Activated naive CD4-positive, alpha-beta T cell treated with anti-CD3 and anti-CD28 coated beads, Interleukin-2, amount 50 U/mL, for 72 hours (primary cell): ENCODE measurements around the gene SLTM. TPM values are rescaled to one million over a fixed set of nuclear protein-coding genes. Genes with fewer than 3 reads are reported as not detected.
"Not testable (repeated sequence)": the region's sequence is repeated elsewhere in the genome, so short reads cannot be mapped to it uniquely, and the experiment has no call there.

ENCODE experiments used
- ATAC-seq, 2 donors: fragments of 150-1000 bp; cut with Tn5 transposase; 2 replicates each; pipeline ENCODE4 v1.10.0; 2021; ENCODE audit warnings: mild to moderate bottlenecking in 2 of 2, moderate library complexity in 2 of 2
- DNase-seq, 2 donors: peaks; one replicate each; pipeline ENCODE4 v3.0.0; 2021 to 2022; ENCODE audit warnings: low spot score in 2 of 2
- H3K27ac Mint-ChIP-seq, 2 donors: one replicate each; pipeline ENCODE4 v1.8.0; 2022; ENCODE audit warnings: mild to moderate bottlenecking in 2 of 2, mixed read lengths in 2 of 2
- H3K36me3 Mint-ChIP-seq, 2 donors: one replicate each; pipeline ENCODE4 v1.8.0; 2022; ENCODE audit warnings: mixed read lengths in 2 of 2
- H3K9me3 Mint-ChIP-seq, 2 donors: one replicate each; pipeline ENCODE4 v1.8.0; 2022; ENCODE audit warnings: mixed read lengths in 2 of 2
- total RNA-seq, 2 donors: library from RNA; stranded (reverse); gene quantifications; one replicate each; pipeline ENCODE4 v1.2.3, GENCODE V29; 2022

The SLTM gene
- total RNA-seq = 10 to 100 TPM; 74.2 to 90.1 TPM

DNA sequence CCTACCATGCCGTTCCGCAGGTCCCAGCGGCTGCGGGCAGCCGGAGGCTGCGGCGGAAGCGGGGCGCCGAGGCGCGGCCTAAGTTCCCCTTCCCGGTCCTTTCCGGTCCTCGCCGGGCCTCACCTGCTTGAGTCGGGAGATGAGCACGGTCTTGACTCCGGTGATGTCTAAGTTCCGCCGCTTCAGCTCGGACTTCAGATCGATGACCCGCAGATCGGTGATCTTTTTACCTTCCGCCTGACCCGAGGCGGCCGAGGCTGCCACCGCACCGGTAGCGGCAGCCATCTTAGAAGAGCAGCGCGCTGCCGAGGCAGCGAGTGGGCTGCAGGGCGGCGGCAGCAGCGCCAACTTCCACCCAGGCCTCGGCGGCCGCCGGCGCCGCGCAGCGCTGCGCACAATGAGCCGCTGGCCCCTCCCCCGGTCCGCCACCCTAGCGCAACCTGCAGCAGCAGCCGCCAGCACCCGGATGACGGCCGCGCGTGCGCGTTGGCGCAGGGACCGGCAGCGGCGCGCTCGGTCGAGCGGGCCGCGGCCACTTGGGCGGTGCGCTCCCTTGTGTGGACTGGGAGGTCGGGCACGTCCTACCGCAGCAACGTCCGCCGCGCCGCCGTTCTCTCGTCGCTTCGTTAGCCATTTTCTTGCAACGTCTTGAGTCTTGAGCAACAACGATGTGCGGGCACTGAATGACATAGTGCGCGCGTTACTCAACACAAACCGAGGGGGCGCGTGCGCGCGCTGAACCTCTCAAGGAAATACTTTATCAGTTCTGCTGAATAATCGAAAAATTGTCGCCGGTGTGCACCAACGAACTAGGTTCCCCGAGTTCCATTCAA is at the start of gene SLTM:
Gene SLTM (minus strand): TSS at position 399 of the 833 bp plus-strand sequence. CDS start 114 bp downstream, at position 285.
- Mint-ChIP-seq H3K9me3 (no peaks in the 10 kb centered on the region), H3K27ac (peak within 1 kb of the TSS; percentile 98 to 100), H3K36me3 (peaks cover 6 to 13% of the 10 kb centered on the region in 2 donors)
- peak; percentile 88 to 92 for DNase-seq
- ATAC-seq = peak; percentile 93 to 95

DNA sequence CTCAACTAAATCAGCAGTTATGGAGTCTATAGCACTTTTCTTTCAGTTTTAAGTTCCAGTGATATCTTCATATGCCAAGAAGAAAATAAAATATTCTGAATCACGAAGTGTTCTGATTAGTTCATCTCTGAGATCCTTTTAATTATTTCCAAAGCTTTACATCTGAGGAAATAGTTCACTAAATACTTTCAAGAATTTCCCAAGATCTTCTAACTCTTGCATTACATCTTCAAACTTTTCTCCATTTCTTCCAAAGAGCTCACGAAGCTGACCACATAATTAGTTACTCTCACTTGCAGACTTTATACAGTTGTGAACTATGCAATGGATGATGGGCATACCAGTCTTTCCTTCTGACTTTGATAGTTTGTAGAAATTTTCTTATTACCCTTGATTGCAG is 49.8 kb upstream of the SLTM start:
- no peak for ATAC-seq
- no peak overlapping the region for H3K27ac Mint-ChIP-seq
- H3K9me3 Mint-ChIP-seq = no peaks in the 10 kb centered on the region
- H3K36me3 Mint-ChIP-seq = peaks cover 2 to 13% of the 10 kb centered on the region in 2 donors
- DNase-seq = no peak

DNA sequence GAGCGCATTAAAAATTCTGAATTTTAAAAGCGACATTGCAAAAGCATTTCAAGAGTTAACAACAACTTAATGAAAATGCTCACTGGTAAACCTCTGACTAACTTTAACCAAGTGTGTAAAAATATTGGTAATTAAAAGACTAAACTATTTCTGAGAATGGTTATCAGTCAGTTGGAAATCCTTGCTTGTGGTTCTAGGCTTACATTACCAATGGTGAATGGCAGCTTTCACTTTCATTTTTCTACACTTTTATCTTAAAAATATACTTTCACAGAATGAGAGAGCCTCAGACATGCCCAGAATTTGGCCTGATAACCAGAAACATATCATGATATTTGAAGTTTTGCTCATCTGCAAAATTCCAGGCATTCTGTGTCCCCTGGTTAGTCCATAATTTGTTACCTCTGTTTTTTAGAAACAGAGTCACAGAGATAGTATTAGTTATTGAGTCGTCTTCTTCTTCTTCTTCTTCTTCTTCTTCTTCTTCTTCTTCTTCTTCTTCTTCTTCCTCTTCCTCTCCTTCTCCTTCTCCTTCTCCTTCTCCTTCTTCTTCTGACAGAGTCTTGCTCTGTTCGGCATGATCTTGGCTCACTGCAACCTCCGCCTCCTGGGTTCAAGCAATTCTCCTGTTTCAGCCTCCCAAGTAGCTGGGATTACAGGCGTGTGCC is 48.5 kb upstream of the SLTM start:
- H3K27ac Mint-ChIP-seq = peak overlapping the region; percentile 76 to 95
- DNase-seq = no peak
- no peaks in the 10 kb centered on the region for H3K36me3 Mint-ChIP-seq
- peak; percentile 5 to 10 for ATAC-seq
- H3K9me3 Mint-ChIP-seq = no peaks in the 10 kb centered on the region

DNA sequence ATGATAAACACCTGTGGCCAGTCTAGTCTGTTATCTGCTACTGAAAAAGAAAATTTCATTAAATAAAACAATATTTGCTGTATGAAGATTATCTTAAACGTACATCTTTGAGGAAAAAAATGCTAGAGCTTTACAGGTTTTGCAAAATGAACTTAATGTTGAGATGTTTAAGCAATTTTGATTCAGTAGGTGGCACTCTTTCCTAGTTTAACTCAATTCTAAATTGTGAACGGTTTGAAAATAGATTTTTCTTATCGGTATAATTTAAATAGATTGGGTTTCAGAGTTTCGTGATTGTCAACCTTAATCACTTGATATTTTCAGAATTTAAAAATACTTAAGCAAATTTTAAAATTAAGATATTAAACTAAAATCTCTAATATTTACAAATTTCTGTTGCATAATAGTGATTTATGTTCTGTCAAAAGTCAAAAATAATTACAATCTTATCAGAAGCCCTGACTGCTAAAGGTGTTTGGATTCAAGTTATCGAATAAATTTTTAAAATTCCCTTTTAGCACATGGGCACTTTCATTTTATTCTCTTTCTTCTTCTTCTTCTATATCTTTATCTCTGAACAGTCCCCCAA is 47.0 kb upstream of the SLTM start:
- DNase-seq (no peak), ATAC-seq (no peak)
- Mint-ChIP-seq H3K27ac (no peak overlapping the region), H3K9me3 (no peaks in the 10 kb centered on the region), H3K36me3 (no peaks in the 10 kb centered on the region)

DNA sequence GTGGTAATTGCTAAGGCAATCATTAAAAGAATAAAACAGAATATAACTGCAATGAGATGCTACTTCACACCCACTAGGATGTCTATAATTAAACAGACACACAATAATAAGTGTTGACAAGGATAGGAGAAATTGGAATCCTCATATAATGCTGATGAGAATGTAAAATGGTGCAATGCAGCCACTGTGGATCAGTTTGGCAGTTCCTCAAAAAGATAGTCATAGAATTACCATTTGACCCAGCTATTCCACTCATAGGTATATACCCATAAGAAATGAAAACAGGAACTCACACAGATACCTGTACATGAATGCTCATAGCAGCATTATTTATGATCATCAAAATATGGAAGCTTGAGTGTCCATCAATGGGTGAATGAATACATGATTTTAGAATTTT is 44.4 kb upstream of the SLTM start:
- Mint-ChIP-seq H3K9me3 (no peaks in the 10 kb centered on the region), H3K36me3 (no peaks in the 10 kb centered on the region), H3K27ac (no peak overlapping the region)
- no peak for DNase-seq
- no peak for ATAC-seq

DNA sequence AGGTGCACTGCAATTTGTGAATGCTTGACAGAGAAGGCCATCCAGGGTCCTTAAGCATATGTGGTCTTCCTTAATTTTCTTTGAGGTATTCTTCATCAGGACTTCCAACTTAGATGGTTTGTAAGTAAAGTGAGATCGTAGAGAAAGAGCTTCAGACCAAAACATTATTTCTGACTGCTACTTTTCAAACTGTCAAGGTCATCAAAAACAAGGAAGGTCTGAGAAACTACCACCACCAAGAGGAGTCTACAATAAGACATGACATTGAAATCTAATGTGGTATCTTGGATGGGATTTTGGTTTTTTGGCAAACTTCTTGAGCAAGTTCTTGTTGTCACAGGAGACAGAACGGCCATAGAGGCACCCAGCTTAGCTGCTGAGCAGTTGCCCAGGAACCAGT is 34.0 kb upstream of the SLTM start:
- H3K9me3 Mint-ChIP-seq = no peaks in the 10 kb centered on the region
- H3K27ac Mint-ChIP-seq = no peak overlapping the region
- no peak for ATAC-seq
- DNase-seq = no peak
- H3K36me3 Mint-ChIP-seq = no peaks in the 10 kb centered on the region

DNA sequence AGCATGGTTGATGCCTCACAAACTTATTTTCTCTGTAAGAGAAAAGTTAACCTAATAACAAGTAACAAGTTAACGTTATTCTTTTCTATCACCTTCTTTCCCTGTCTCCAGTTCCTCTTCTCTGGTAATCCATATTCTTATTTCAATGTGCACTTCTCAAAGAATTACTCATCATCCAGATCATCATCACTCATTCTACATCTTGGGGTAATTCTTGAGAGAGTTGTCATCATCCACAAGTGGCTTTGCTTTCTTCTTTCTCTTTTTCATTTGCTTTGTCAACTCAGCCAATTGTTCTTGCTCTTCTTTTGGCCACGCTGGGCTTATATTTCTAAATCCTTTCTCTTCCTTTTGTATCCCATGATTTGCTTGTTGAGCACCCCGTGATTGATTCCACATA is 33.2 kb upstream of the SLTM start:
- peak in 1 of 2 donors; percentile 30 for ATAC-seq
- DNase-seq = no peak
- Mint-ChIP-seq H3K36me3 (no peaks in the 10 kb centered on the region), H3K27ac (no peak overlapping the region), H3K9me3 (no peaks in the 10 kb centered on the region)

DNA sequence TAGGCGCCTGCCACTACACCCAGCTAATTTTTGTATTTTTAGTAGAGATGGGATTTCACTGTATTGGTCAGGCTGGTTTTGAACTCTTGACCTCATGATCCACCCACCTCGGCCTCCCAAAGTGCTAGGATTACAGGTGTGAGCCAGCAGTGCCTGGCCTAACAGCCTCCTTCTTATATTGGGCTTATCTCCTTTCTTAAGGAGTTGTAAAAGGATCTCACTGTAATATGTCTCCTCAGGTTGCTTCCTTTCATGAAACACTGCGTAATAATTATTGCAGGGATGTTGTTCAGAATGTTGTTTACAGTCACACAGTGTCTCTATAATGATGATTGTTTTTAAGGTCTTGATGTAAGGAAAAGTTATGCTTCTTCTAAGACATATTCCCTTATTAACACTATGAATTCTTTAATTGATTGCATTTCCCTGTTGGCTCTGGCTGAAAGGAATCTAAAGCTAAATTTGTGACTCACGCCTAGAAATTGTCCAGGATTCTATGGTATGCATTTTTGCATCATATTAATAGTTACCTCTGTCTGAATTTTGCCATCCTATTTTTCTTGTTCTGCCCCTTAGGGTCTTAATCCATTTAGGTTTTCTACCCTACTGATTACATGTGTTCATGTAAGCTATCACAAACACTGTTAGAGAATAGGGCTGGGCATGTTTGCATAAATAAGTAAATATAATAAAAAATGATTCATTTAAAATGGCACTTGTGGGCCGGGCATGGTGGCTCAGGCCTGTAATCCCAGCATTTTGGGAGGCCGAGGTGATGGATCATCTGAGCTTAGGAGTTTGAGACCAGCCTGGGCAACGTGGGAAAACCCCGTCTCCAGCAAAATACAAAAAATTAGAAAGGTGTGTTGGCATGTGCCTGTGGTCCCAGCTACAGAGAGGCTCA is 29.4 kb upstream of the SLTM start:
- H3K27ac Mint-ChIP-seq = no peak overlapping the region
- DNase-seq (no peak), ATAC-seq (no peak)
- no peaks in the 10 kb centered on the region for H3K9me3 Mint-ChIP-seq
- H3K36me3 Mint-ChIP-seq = no peaks in the 10 kb centered on the region

DNA sequence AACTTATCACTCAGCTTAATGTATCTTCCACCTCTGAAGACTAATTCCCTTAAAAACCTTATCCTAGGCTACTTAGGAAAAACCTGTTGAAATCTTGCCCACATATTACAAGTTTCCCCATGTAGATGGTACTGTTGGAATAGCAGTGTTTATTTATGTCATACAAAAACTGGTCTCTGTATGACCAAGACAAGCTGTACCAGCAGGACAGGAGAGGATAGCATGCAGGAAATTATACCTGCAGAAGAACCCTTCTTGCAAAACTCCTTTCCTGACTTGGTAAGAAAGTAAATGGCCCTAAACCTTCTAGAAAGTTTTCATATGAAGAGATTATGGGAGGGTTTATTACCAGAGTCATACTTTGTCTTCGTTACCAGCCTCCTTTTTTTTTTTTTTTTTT is 28.7 kb upstream of the SLTM start:
- no peak overlapping the region for H3K27ac Mint-ChIP-seq
- ATAC-seq (no peak), DNase-seq (no peak)
- no peaks in the 10 kb centered on the region for H3K9me3 Mint-ChIP-seq
- no peaks in the 10 kb centered on the region for H3K36me3 Mint-ChIP-seq

DNA sequence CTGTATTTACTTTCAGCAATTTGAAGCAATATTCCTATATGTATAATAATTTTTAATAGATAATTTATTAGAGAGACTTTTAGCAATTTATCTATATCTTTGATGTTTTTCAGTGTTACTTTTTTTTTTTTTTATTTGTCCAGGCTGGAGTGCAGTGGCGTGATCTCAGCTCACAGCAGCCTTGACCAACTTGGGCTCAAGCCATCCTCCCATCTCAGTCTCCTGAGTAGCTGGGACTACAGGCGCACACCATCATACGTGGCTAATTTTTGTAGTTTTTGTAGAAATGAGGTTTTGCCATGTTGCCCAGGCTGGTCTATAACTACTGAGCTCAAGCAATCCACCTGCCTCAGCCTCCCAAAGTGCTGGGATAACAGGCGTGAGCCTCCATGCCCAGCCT is 25.3 kb upstream of the SLTM start:
- Mint-ChIP-seq H3K27ac (no peak overlapping the region), H3K9me3 (no peaks in the 10 kb centered on the region), H3K36me3 (no peaks in the 10 kb centered on the region)
- ATAC-seq (no peak), DNase-seq (no peak)

DNA sequence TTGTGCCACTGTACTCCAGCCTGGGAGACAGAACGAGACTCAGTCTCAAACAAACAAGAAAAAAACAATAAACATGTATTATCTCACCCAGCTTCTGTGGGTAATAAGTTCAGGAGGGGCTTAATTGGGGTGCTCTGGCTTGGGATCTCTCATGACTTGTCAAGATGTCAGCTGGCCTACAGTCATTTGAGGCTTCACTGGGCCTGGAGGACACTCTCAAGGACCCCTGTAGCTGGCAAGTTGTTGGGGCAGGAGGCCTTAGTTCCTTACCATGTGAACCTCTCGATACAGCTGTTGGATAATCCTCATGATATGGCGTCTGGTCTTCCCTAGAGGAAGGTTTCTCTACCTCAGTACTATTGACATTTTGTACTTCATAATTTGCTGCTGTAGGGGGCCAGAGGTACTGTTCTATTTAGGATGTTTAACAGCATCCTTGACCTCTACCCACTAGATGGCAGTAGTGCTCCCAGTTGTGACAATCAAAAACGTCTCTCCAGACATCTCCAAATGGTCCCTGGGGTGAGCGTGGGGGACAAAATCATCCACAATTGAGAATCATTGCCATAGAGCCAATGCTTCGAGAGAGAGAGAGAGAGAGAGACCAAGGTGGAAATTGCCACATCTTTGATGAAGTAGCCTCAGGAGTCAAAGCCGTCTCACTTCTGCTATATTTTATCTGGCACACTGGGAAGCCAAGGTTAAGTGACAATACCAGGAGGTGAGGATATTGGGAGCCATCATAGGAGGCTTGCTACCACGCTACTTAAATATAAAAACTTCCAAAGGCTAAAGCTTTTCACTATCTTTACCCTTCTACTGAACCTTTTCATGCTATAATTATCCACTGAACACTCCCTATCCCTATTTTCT is 23.9 kb upstream of the SLTM start:
- DNase-seq (peak in 1 of 2 donors; percentile 70), ATAC-seq (peak; percentile 80 to 89)
- Mint-ChIP-seq H3K27ac (no peak overlapping the region), H3K9me3 (no peaks in the 10 kb centered on the region), H3K36me3 (no peaks in the 10 kb centered on the region)

DNA sequence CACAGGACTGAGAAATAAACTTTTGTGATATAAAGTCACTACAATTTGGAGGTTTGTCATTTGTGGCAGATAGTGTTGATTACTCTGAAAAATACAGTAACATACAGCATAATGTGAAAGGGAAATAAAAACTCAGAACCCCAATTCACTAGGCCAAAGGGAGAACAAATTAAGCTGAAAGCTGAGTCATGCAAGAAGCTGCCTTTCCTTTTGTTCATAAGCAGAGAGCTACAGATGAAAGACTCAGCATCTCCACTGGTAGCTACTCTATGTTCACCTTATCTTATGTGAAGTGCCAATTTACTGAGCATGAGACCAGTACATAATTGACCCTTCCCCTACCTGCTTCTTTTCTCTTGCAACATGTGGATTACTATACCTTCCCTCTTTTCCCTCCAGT is 19.3 kb upstream of the SLTM start:
- DNase-seq (no peak), ATAC-seq (peak; percentile 13 to 20)
- H3K27ac Mint-ChIP-seq = peak overlapping the region in 1 of 2 donors; percentile 77
- H3K9me3 Mint-ChIP-seq = no peaks in the 10 kb centered on the region
- no peaks in the 10 kb centered on the region for H3K36me3 Mint-ChIP-seq

DNA sequence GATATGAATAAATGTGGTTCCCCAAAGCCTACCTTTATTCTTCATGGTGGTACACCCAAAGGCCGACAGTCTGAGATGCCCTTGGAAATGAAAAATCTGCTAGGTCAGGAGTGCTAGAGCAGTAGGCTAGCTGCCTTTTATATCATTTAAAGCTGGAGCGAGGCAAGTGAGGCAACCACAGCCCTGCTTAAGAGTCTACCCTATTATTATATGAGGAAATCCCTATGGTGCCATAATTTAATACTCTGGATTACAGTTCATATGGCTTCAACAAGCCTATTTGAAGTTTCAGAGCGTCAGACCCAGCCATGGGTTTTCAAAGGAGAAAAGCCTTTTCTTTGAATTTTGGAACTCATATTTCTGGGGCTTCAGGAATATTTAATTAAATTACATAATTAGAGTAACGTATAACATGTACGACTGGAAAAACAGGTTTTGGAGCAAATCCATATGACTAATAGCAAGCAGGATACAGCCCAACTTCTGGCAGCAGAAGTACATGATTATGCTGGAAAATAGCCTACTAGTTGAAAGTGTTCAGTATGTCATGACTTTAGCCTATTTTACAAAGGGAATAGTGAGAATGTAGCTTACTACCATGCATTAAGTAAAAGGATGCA is 18.0 kb upstream of the SLTM start:
- no peak overlapping the region for H3K27ac Mint-ChIP-seq
- ATAC-seq = no peak
- H3K9me3 Mint-ChIP-seq = no peaks in the 10 kb centered on the region
- no peaks in the 10 kb centered on the region for H3K36me3 Mint-ChIP-seq
- DNase-seq = no peak

DNA sequence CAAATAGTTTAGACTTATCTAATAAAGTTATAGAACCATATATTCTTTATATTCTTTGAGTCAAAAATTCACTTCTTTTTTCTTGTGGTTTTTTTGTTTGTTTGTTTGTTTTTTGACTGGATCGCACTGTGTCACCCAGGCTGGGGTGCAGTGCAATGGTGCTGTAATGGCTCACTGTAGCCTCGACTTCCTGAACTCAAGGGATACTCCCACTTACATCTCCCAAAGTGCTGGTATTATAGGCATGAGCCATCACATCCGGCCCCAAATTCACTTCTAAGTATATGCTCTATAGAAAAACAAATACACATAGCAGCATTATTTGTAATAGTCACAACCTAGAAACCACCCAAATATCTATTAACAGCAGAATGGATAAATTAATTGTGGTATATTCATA is 13.7 kb upstream of the SLTM start:
- no peak for DNase-seq
- ATAC-seq = no peak
- no peak overlapping the region for H3K27ac Mint-ChIP-seq
- H3K36me3 Mint-ChIP-seq = no peaks in the 10 kb centered on the region
- H3K9me3 Mint-ChIP-seq = no peaks in the 10 kb centered on the region

DNA sequence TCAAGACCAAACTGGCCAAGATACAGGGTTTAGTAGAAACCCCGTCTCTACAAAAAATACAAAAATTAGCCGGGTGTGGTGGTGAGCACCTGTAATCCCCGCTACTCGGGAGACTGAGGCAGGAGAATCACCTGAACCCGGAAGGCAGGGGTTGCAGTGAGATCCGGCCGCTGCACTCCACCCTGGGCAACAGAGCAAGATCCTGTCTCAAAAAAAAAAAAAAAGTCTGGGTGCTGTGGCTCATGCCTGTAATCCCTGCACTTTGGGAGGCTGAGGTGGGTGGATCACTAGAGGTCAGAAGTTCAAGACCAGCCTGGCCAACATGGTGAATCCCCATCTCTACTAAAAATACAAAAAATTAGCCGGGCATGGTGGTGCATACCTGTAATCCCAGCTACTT is 1.5 kb upstream of the SLTM start:
- DNase-seq, H3K9me3 Mint-ChIP-seq, ATAC-seq: not testable (repeated sequence)
- Mint-ChIP-seq H3K36me3 (peaks cover 6 to 13% of the 10 kb centered on the region in 2 donors), H3K27ac (peak overlapping the region; percentile 94 to 98)
